ENCODE measurements around the gene ANKRD10.

Gene ANKRD10

GRCh38 chr13:110885516-110885915 is 29.4 kb downstream of the ANKRD10 start:
- no peak for DNase-seq

- DNase-seq = no peak
Observed at GRCh38 chr13:110884517-110884916, 30.4 kb downstream of the ANKRD10 start.

DNA sequence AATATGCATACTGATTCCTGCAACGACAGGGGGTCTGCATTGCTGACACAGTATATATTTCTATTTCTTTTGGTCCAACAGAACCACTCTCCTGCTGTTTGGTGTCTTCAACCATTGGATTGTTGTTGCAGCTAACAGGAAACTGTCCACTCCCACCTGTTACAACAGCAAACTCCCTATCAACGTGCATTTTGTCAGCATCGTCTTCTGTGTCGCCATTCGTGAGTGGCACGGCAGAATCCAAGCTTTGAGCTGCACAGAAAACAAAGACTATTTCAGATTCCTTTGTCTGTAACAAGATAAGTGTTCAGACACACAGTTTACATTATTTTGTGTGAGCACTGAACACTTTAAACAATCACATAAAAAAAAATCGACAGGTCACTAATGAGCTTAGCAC is 31.3 kb downstream of the ANKRD10 start:
- no peak for DNase-seq

DNA sequence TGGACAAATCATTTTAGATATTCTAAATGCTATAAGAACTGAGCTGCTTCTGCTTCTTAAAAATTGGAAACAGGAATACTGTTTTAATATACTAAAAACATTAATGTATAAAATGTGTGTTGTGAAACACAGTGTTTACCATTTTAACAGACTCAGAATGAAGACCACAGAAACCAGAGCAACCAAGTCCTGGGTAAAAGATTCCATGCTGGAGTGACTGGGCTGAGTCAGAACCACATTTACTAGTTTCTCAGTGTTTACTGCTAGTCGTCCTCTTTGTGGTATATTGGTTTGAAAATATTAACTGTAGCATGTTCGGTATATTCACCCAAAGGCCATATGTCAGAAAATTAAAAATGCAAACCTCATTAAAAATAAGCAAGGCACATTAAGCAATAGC is 31.9 kb downstream of the ANKRD10 start:
- no peak for DNase-seq

- no peak for DNase-seq
Observed at GRCh38 chr13:110881839-110882627, 32.8 kb downstream of the ANKRD10 start.

DNA sequence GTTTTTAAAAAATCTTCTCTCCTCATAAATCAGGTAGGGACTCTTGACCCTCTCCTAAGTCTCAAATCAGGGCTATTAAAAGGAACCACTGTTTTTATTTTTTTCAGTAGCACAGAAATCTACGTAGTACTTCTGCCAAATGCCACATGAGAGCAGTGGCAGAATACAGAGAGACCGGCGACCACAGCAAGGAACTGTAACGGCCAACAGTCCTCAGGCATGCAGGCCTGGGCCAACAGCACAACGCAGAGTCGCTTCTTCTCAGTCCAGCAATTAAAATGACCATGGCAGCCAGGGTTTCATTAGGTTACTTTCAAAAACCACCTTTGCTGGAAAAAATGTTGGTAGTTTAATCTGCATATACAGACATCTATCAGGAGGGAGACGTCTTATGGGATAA is 34.2 kb downstream of the ANKRD10 start:
- DNase-seq = no peak

- no peak for DNase-seq
Observed at GRCh38 chr13:110879482-110879881, 35.4 kb downstream of the ANKRD10 start.

DNA sequence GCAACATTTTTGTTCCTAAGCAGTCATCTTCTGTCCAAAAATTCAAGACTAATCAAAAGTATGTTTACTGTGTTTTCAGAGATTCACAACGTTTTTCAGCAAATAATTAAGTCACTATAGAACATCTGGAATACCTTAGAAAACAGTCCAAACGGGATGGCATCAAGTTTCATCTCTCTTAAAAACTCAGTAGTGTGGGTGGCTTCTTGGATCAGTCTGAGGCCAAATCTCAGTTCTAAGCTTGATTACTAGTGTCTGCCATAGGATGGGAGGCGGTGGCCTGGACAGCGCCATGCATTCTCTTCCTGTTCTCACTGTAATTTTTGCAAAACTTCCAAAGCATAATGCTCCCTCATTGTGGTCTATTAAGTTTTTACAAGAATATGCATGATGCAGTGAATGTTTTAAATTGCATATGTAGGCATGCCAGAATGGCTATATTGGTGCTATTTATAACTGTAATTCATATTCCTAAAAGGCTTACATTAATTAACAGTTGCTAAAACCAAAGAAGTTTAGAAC is 37.1 kb downstream of the ANKRD10 start:
- DNase-seq = no peak

GRCh38 chr13:110876609-110877008 is 38.3 kb downstream of the ANKRD10 start:
- no peak for DNase-seq

DNA sequence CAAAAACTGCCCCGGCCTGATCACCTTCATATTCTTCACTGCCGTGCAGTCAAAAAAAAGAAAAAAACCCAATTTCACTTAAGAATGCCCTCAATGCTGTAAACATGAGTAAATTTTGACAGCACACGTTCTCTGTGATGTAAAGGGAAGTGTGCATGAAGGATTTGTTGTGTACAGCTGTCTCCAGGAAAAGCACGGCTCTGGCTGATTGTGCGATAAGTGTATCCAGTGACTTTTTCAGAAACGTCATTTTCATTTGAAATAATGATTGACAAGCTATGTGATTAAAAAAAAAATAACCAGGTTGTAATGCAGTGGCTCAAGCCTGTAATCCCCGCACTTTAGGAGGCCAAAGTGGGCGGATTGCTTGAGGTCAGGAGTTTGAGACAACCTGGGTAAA is 39.6 kb downstream of the ANKRD10 start:
- no peak for DNase-seq

DNA sequence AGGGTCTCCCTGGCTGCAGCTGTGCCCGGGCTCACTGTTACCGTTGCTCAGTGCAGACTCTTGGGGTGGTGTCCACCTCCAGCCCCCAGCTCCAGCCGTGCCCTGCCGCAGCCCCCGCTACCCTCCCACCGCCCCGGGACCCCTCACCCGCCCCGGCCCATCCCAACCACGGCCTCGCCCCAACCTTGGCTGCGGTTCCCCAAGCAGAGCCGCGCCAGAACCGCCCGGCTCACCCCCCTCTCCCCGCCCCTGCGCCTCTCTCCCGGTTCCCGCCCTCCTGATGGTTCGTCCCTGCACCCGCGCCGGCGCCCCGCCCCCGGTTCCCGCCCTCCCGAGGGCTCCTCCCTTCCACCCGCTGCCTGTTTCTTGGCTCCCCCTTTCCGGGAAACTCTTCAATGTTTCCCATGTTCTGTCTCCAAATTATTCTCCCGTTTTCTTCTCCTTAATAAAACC is 40.3 kb downstream of the ANKRD10 start:
- DNase-seq = peak; percentile 78

DNA sequence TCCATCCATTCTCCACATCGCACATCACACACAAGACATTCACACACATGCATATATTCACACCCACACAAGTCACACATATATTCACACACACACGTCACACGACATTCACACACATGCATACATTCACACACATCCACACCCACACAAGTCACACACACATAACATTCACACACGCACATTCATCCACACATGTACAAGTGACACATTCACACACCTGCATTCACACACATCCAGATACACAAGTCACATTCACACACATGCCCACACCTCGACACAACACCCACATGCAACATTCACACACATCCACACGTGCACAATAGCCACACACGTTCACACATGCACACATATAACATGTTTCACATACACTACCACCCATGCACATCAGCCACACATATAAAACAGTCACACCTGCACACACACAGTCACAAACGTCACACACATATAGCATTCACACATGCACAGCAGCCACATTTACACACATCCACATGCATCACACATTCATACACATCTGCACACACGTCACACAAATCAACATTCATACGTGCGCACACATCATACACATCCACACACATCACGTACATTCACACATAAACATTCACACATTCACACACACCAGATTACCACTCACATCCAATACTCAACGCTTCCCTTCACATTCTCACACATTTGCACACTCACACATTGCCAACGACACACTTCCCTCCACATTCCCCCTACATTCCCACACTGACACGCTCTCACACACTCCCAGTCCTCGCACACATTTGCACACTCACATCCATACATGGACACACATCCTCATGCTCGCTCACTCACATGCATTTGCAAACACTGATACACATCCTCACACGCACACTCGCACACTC is 41.0 kb downstream of the ANKRD10 start:
- no peak for DNase-seq

DNA sequence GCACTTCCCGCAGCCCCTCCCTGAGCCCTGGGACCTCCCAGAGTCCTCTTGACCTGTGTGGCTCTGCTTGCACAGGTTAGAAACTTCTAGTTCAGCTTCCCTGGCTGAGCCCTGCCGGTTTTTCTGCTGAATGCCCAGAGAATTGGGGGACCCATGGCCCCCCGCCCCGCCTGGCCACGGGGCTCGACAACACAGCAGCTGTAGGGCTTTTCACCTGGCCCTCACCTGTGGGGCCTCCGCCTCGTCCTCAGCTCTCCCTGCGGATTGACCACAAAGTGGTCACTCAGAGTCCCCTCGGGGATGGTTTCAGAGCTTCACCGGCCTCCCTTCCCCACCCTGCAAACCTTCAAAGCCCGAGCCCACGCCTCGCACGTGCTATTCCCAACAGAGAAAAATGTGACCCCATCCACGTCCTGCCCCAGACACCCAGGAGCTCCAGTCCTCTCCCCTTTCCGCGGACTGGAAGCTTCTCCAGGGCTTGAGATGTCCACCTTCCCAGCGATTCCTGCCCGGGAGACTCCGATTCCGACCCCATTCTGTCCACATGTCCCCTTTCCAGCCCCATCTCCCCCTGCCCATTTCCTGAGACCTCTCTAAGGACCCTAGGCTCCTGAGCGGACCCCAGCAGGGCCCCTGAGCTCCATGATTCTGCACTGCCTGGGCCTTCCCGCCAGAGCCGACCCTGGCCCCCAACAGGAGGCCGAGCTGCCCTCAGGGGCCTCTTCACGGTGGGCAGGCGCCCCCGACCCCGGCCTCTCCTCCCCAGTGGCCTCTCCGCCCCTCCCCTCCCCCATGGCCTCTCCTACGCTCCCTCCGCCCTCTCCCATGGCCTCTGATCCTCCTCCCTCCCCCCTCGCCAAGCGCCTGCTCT is 41.9 kb downstream of the ANKRD10 start:
- no peak for DNase-seq

GRCh38 chr13:110872034-110872767 is 42.7 kb downstream of the ANKRD10 start:
- peak; percentile 56 for DNase-seq

GRCh38 chr13:110869805-110870706 is 44.8 kb downstream of the ANKRD10 start:
- peak; percentile 100 for DNase-seq

- peak; percentile 40 for DNase-seq
Observed at GRCh38 chr13:110869231-110869804, 45.6 kb downstream of the ANKRD10 start.

- no peak for DNase-seq
Observed at GRCh38 chr13:110868720-110869119, 46.1 kb downstream of the ANKRD10 start.

GRCh38 chr13:110867380-110867779 is 47.5 kb downstream of the ANKRD10 start:
- no peak for DNase-seq

DNA sequence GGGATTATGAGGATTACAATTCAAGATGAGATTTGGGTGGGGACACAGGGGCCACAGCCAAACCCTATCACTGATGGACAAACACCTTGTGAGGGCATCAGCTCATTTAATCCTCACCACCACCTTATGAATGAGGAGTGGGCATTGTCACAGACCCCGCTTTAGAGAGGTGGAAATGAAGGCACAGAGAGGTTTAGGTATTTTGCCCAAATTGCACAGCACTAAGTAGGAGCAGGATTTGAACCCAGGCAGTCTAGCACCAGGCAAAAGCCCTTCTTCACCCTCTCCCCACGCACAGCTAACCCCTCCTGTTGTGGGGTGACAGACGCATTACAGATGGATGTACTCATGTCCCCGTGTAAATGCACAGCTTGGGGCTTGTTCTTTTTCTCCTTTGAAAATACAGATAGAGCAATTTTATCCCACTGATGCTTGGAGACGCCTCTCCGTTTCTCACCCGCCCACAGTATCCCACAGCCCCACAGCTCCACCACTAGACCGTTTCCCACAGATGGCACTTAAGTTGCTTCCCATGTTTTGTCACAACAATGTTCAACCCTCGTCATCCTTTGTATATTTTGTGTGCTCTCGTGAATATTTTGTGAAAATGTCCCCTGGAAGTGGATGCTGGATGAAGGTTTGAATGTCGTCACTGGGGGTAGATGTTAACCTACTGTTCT is 48.2 kb downstream of the ANKRD10 start:
- no peak for DNase-seq

GRCh38 chr13:110863685-110864084 is 51.2 kb downstream of the ANKRD10 start:
- DNase-seq = no peak
